WERI-Rb-1 (cell line): Measurements from ENCODE around the gene NEK7.

Experiments used
- DNase-seq: peaks from one replicate; pipeline ENCODE4 v3.0.0-alpha.2; 2020
- H3K27ac ChIP-seq: fragments of 250-450 bp; sonication (Bioruptor Pico); 2 replicates; pipeline ENCODE4 v1.5.1; 2020; ENCODE audit warnings: mild to moderate bottlenecking, moderate library complexity
- H3K27me3 ChIP-seq: fragments of 250-450 bp; sonication (Bioruptor Pico); 2 replicates; pipeline ENCODE4 v1.5.1; 2021; ENCODE audit warnings: mild to moderate bottlenecking, low read depth, moderate library complexity; ENCODE audit not compliant: insufficient read depth, severe bottlenecking
- H3K36me3 ChIP-seq: fragments of 250-450 bp; sonication (Bioruptor Pico); 2 replicates; pipeline ENCODE4 v1.5.1; 2020; ENCODE audit warnings: mild to moderate bottlenecking, moderate library complexity
- H3K4me3 ChIP-seq: 2 replicates; pipeline ENCODE4 v1.5.1; 2011; ENCODE audit warnings: low read depth, mild to moderate bottlenecking, control low read depth, low read length
- H3K9me3 ChIP-seq: fragments of 250-450 bp; sonication (Bioruptor Pico); 2 replicates; pipeline ENCODE4 v1.5.1; 2021; ENCODE audit warnings: mild to moderate bottlenecking, moderate library complexity; ENCODE audit not compliant: severe bottlenecking
- TF ChIP-seq, protein P1 (sequence below): IDR thresholded peaks from 2 replicates; pipeline ENCODE4 v1.5.1; 2011; ENCODE audit warnings: low read depth, mild to moderate bottlenecking, control low read depth, inconsistent platforms, low read length

NEK7 gene

GRCh38 chr1:198291036-198291435, 134.2 kb downstream of the NEK7 start:
- no peak overlapping the region for H3K27ac ChIP-seq
- DNase-seq = no peak
- H3K9me3 ChIP-seq = no peaks in the 10 kb centered on the region
- H3K36me3 ChIP-seq = no peaks in the 10 kb centered on the region; the same call in 1 of the 2 replicates
- TF ChIP-seq, protein P1, sequence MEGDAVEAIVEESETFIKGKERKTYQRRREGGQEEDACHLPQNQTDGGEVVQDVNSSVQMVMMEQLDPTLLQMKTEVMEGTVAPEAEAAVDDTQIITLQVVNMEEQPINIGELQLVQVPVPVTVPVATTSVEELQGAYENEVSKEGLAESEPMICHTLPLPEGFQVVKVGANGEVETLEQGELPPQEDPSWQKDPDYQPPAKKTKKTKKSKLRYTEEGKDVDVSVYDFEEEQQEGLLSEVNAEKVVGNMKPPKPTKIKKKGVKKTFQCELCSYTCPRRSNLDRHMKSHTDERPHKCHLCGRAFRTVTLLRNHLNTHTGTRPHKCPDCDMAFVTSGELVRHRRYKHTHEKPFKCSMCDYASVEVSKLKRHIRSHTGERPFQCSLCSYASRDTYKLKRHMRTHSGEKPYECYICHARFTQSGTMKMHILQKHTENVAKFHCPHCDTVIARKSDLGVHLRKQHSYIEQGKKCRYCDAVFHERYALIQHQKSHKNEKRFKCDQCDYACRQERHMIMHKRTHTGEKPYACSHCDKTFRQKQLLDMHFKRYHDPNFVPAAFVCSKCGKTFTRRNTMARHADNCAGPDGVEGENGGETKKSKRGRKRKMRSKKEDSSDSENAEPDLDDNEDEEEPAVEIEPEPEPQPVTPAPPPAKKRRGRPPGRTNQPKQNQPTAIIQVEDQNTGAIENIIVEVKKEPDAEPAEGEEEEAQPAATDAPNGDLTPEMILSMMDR = no peak
- no peaks in the 10 kb centered on the region for H3K27me3 ChIP-seq
- no peak overlapping the region for H3K4me3 ChIP-seq

GRCh38 chr1:198291924-198292323, 135.1 kb downstream of the NEK7 start:
- Histone ChIP-seq H3K36me3 (no peaks in the 10 kb centered on the region; the same call in 1 of the 2 replicates), H3K27me3 (no peaks in the 10 kb centered on the region), H3K4me3 (no peak overlapping the region), H3K27ac (no peak overlapping the region), H3K9me3 (no peaks in the 10 kb centered on the region)
- TF ChIP-seq, protein P1 = no peak
- DNase-seq = no peak

DNA sequence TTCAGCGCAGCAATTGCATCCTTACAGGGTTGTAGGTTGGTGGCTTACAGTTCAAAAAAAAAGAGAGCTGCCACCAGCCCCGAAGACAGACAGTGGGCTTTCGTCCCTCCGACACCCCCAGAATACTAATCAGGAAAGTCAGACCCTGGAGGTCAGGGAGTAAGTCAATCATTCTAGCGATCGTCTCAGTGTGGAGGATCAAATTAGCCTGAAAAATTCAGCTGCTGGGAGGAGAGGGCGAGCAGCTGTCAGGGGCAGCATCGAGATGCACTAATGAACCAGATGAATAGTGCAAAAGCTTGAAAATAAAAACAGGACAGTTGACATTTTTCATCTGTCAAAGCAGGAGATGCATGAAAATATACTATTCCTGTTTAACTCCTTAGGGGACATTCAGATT, 138.4 kb downstream of the NEK7 start:
- no peak overlapping the region for H3K27ac ChIP-seq
- H3K27me3 ChIP-seq = no peaks in the 10 kb centered on the region
- no peak overlapping the region for H3K4me3 ChIP-seq
- no peaks in the 10 kb centered on the region; the same call in 1 of the 2 replicates for H3K36me3 ChIP-seq
- TF ChIP-seq, protein P1 = no peak
- no peaks in the 10 kb centered on the region for H3K9me3 ChIP-seq
- DNase-seq = no peak

- no peak for DNase-seq
- no peak overlapping the region for H3K4me3 ChIP-seq
- H3K36me3 ChIP-seq = no peaks in the 10 kb centered on the region; the same call in 1 of the 2 replicates
Observed at GRCh38 chr1:198295971-198296370, 139.2 kb downstream of the NEK7 start.

DNA sequence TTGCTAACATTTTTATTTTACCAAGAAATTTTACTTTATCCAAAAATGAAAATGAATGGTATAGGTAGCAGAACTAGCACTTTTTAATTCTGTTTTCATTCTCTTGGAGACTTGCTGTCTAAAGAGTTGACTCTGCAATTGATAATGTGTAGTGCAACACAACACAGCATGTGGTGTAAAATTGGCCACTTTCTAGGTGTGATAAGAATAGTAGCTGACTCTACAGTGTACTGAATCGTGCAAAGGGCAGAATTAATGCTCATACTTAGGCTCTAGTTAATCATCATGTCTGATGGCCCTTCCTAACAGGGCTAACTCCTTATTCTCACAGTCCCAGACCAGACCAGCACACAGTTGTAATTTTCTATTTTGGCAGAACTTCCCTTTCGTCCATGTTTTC, 140.5 kb downstream of the NEK7 start:
- H3K9me3 ChIP-seq = no peaks in the 10 kb centered on the region
- no peaks in the 10 kb centered on the region; the same call in 1 of the 2 replicates for H3K36me3 ChIP-seq
- TF ChIP-seq, protein P1 = no peak
- DNase-seq = no peak
- no peaks in the 10 kb centered on the region for H3K27me3 ChIP-seq
- no peak overlapping the region for H3K27ac ChIP-seq
- no peak overlapping the region for H3K4me3 ChIP-seq

More at GRCh38 chr1:198295971-198296370, 139.2 kb downstream of the NEK7 start:
- H3K9me3 ChIP-seq = no peaks in the 10 kb centered on the region
- H3K27me3 ChIP-seq = no peaks in the 10 kb centered on the region
- H3K27ac ChIP-seq = no peak overlapping the region
- TF ChIP-seq, protein P1 = no peak

DNA sequence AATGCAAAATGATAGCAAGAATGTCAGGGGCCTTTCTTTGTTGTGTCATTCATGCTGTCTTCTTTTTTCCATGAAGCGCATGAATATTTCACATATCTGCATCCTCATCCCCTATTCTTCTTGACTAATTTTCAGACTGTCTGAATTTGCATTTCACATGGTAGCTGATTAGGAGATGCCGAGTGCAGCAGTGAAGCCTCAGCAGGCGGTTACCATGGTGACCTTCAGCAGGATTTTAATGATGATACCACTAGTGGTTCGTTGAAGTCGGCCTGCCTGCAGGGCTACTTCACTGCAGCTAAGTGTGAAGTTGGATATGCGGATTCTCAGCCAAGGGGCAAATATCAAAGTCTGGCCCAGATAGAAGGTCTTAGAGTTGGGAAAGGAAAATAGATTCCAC, 141.8 kb downstream of the NEK7 start:
- H3K4me3 ChIP-seq = no peak overlapping the region
- TF ChIP-seq, protein P1 = no peak
- DNase-seq = no peak

More for the DNA sequence above, 141.8 kb downstream of the NEK7 start:
- no peaks in the 10 kb centered on the region for H3K9me3 ChIP-seq
- H3K36me3 ChIP-seq = no peaks in the 10 kb centered on the region; the same call in 1 of the 2 replicates
- no peak overlapping the region for H3K27ac ChIP-seq
- no peaks in the 10 kb centered on the region for H3K27me3 ChIP-seq
